ENCODE data around the gene MRPL10. TPM values are rescaled to one million over a fixed set of nuclear protein-coding genes. Genes with fewer than 3 reads are reported as not detected.

Gene MRPL10
- total RNA-seq, 1 experiment from 2014 or later = 159 TPM

DNA sequence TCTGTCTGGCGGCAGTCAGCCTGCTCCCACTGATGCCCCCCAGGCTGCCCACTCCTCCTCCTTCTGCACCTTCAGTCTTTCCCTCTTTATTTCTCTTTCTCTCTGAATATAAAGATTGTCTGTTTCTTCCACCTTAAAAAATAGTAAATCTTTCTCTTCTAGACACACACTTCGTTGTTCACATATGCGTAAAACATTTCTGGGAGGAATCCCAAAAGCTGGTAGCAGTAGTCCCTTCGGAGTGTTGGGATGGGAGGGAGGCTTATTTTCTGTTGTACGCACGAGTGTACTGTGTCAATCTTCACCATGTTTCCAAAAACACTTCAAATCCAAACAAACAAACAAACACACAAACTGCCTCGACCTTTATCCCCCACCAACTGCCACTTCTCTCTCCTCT lies 19.6 kb downstream of the MRPL10 start:
- Histone ChIP-seq H3K4me3 (ENCODE audit: low read depth, low read length) (no peak overlapping the region), H3K36me3 (ENCODE audit: control insufficient read depth, insufficient read depth, low read length) (peaks cover 13% of the 10 kb centered on the region; the same call in 1 of the 2 replicates), H3K27me3 (replicated peaks; ENCODE audit: control insufficient read depth, insufficient read depth, low read length) (no peaks in the 10 kb centered on the region), H3K4me1 (peaks cover 36% of the 10 kb centered on the region), H3K9me3 (no peaks in the 10 kb centered on the region)
- intact Hi-C loops (cut with micrococcal nuclease; ENCODE audit: unreplicated experiment) = no loop called here
- no TSS peak for BruUV-seq (replicated peaks)
- peak overlapping the region; percentile 56 for H3K4me3 Mint-ChIP-seq (ENCODE audit: unreplicated experiment)
- H3K27me3 Mint-ChIP-seq (ENCODE audit: insufficient read depth, unreplicated experiment) = no peaks in the 10 kb centered on the region
- H3K36me3 Mint-ChIP-seq (ENCODE audit: insufficient read depth, unreplicated experiment) = peaks cover 29% of the 10 kb centered on the region
- ChIA-PET POLR2A (interaction anchor here (0.6 kb wide), 1 partner anchor 20 kb away, joined by 6 read pairs; the partner anchor contains the start of genes LRRC46 and MRPL10), CTCF (interaction anchor here (1.2 kb wide), 2 partner anchors 10 to 20 kb away, joined by 4 to 7 read pairs; partner anchors contain the start of genes LRRC46, MRPL10 and OSBPL7)
- TF ChIP-seq, protein P1, sequence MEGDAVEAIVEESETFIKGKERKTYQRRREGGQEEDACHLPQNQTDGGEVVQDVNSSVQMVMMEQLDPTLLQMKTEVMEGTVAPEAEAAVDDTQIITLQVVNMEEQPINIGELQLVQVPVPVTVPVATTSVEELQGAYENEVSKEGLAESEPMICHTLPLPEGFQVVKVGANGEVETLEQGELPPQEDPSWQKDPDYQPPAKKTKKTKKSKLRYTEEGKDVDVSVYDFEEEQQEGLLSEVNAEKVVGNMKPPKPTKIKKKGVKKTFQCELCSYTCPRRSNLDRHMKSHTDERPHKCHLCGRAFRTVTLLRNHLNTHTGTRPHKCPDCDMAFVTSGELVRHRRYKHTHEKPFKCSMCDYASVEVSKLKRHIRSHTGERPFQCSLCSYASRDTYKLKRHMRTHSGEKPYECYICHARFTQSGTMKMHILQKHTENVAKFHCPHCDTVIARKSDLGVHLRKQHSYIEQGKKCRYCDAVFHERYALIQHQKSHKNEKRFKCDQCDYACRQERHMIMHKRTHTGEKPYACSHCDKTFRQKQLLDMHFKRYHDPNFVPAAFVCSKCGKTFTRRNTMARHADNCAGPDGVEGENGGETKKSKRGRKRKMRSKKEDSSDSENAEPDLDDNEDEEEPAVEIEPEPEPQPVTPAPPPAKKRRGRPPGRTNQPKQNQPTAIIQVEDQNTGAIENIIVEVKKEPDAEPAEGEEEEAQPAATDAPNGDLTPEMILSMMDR (IDR thresholded peaks at IDR 0.05; ENCODE audit: insufficient read depth in 1 of 2, low read depth in 1 of 2, low read length in 1 of 2, severe bottlenecking in 1 of 2, unreplicated experiment in 1 of 2) = no peak
- peak overlapping the region; percentile 93 for H3K27ac Mint-ChIP-seq (ENCODE audit: unreplicated experiment)
- no peak for DNase-seq
- H3K9me3 Mint-ChIP-seq (ENCODE audit: unreplicated experiment) = no peaks in the 10 kb centered on the region
- peaks cover 36% of the 10 kb centered on the region for H3K4me1 Mint-ChIP-seq (ENCODE audit: low read depth, unreplicated experiment)

DNA sequence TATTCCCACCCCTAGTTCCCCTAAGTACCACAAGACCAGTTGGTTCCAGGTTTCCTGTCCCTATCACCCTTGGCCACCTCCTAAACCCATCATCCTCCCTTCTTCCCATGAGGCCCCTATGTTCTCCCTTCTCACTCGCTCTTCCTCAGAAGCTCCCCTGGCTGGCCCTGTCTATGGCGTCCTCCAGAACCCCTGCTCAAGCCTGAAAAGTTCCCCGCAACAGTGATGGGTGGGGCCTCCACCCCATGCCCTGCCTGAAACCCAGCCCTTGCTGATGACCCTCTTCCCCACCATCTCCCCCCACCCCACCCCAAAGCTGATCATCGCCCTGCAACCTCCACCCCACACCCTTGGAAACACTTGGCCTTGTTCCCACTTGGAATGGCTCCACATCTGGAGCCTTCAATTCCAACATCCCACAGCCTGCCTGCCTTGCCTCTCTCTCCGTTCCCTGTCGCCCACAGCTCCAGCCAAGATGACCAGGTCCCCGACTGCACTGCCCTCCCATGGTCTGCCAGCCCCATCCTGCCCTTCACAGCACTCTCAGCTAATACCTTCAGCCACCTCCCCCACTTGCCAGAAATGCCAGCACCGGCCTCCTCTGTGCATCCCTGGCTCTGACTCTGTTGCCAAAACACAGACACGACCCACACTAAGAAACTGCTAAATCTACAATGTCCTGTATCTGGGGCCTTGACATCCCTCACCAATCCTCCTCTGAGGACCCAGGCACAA lies 20.3 kb downstream of the MRPL10 start:
- TSS peak; percentile 87 for BruUV-seq (replicated peaks)
- Mint-ChIP-seq H3K27ac (ENCODE audit: unreplicated experiment) (peak overlapping the region; percentile 93), H3K36me3 (ENCODE audit: insufficient read depth, unreplicated experiment) (peaks cover 36% of the 10 kb centered on the region), H3K27me3 (ENCODE audit: insufficient read depth, unreplicated experiment) (no peaks in the 10 kb centered on the region), H3K4me3 (ENCODE audit: unreplicated experiment) (peak overlapping the region; percentile 56), H3K4me1 (ENCODE audit: low read depth, unreplicated experiment) (peaks cover 36% of the 10 kb centered on the region), H3K9me3 (ENCODE audit: unreplicated experiment) (no peaks in the 10 kb centered on the region)
- H3K27me3 ChIP-seq (replicated peaks; ENCODE audit: control insufficient read depth, insufficient read depth, low read length) = no peaks in the 10 kb centered on the region
- intact Hi-C loops (cut with micrococcal nuclease; ENCODE audit: unreplicated experiment) = loop anchor here (1.0 kb wide), 4 partner anchors 10 to 84 kb away; partner anchors contain the start of genes LRRC46, MRPL10, OSBPL7 and SCRN2
- ChIA-PET POLR2A (interaction anchor here (0.6 to 1.3 kb wide), 4 partner anchors 20 to 123 kb away, joined by 3 to 25 read pairs (median 4); partner anchors contain the start of genes LRRC46 and MRPL10), CTCF (interaction anchor here (1.0 to 2.0 kb wide), 6 partner anchors 11 to 161 kb away, joined by 4 to 20 read pairs (median 7); partner anchors contain the start of genes KPNB1, LRRC46, MRPL10 and OSBPL7)
- H3K4me3 ChIP-seq (ENCODE audit: low read depth, low read length) = no peak overlapping the region
- TF ChIP-seq, protein P1 (IDR thresholded peaks at IDR 0.05; ENCODE audit: insufficient read depth in 1 of 2, low read depth in 1 of 2, low read length in 1 of 2, severe bottlenecking in 1 of 2, unreplicated experiment in 1 of 2) = no peak
- no peaks in the 10 kb centered on the region for H3K9me3 ChIP-seq
- H3K4me1 ChIP-seq = peaks cover 36% of the 10 kb centered on the region
- DNase-seq = peak in 1 of 2 experiments; percentile 48
- peaks cover 12% of the 10 kb centered on the region; the same call in 1 of the 2 replicates for H3K36me3 ChIP-seq (ENCODE audit: control insufficient read depth, insufficient read depth, low read length)

DNA sequence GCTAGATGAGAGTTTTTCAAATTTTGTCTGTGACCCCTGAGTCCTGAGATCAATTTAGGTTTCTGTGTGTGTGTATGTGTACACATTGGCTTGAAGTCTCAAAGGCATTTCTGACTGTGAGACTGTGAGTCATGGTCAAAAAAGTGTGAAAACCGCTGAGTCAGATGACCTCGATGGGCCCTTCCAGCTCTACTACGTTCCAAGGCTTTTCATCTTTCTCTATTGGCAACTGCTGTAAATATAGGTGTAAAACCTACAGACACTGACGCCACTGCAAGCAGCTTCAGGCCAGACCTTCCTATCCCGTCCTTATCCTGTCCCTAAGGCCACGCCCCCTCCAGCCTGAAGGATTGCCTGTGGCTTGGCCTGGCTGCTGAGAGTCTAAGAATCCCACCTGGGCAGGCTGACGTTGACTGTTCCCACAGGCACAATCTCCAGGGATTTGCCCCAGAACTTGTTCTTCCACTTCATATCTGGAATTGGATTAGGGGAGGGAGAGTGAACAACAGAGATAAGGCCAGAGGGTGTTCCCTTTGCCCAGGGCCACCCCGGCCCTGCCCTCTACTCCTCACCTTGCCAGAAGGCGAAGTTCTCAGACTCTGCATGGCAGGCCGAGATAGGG lies 21.0 kb downstream of the MRPL10 start:
- H3K27me3 ChIP-seq (replicated peaks; ENCODE audit: control insufficient read depth, insufficient read depth, low read length) = no peaks in the 10 kb centered on the region
- no peaks in the 10 kb centered on the region for H3K9me3 ChIP-seq
- H3K9me3 Mint-ChIP-seq (ENCODE audit: unreplicated experiment) = no peaks in the 10 kb centered on the region
- ChIA-PET CTCF (interaction anchor here (0.5 to 2.0 kb wide), 14 partner anchors 9 to 270 kb away, joined by 3 to 20 read pairs (median 4); partner anchors contain the start of genes KPNB1, LRRC46, MRPL10 and OSBPL7), POLR2A (interaction anchor here (0.6 to 1.3 kb wide), 3 partner anchors 21 to 123 kb away, joined by 3 to 25 read pairs (median 3); partner anchors contain the start of genes LRRC46 and MRPL10)
- H3K4me3 ChIP-seq (ENCODE audit: low read depth, low read length) = no peak overlapping the region
- peaks cover 12% of the 10 kb centered on the region; the same call in 1 of the 2 replicates for H3K36me3 ChIP-seq (ENCODE audit: control insufficient read depth, insufficient read depth, low read length)
- peak overlapping the region; percentile 93 for H3K27ac Mint-ChIP-seq (ENCODE audit: unreplicated experiment)
- intact Hi-C loops (cut with micrococcal nuclease; ENCODE audit: unreplicated experiment) = loop anchor here (1.0 kb wide), 4 partner anchors 11 to 85 kb away; partner anchors contain the start of genes LRRC46, MRPL10, OSBPL7 and SCRN2
- DNase-seq = peak; percentile 100
- H3K4me3 Mint-ChIP-seq (ENCODE audit: unreplicated experiment) = peak overlapping the region; percentile 56
- peaks cover 36% of the 10 kb centered on the region for H3K36me3 Mint-ChIP-seq (ENCODE audit: insufficient read depth, unreplicated experiment)
- TF ChIP-seq, protein P1 (IDR thresholded peaks at IDR 0.05; ENCODE audit: insufficient read depth in 1 of 2, low read depth in 1 of 2, low read length in 1 of 2, severe bottlenecking in 1 of 2, unreplicated experiment in 1 of 2) = no peak
- no TSS peak for BruUV-seq (replicated peaks)
- no peaks in the 10 kb centered on the region for H3K27me3 Mint-ChIP-seq (ENCODE audit: insufficient read depth, unreplicated experiment)
- H3K4me1 ChIP-seq = peaks cover 36% of the 10 kb centered on the region
- peaks cover 36% of the 10 kb centered on the region for H3K4me1 Mint-ChIP-seq (ENCODE audit: low read depth, unreplicated experiment)
